Osteocyte (in vitro differentiated cells): ENCODE data around the gene BCL7B. TPM values are rescaled to one million over a fixed set of nuclear protein-coding genes. Genes with fewer than 3 reads are reported as not detected.

Experiments used
- DNase-seq: peaks from one replicate; pipeline ENCODE4 v3.0.0; 2021; ENCODE audit warnings: mixed read lengths; ENCODE audit not compliant: unreplicated experiment; ENCODE audit errors: extremely low spot score
- H3K27ac Mint-ChIP-seq: one replicate; pipeline ENCODE4 v1.8.0; 2021; ENCODE audit warnings: mild to moderate bottlenecking, mixed read lengths; ENCODE audit not compliant: unreplicated experiment
- H3K27me3 Mint-ChIP-seq: one replicate; pipeline ENCODE4 v1.8.0; 2021; ENCODE audit warnings: mixed read lengths; ENCODE audit not compliant: unreplicated experiment
- H3K36me3 Mint-ChIP-seq: one replicate; pipeline ENCODE4 v1.8.0; 2021; ENCODE audit warnings: mixed read lengths; ENCODE audit not compliant: unreplicated experiment
- H3K4me1 Mint-ChIP-seq: one replicate; pipeline ENCODE4 v1.8.0; 2021; ENCODE audit warnings: mixed read lengths; ENCODE audit not compliant: unreplicated experiment
- H3K4me3 Mint-ChIP-seq: one replicate; pipeline ENCODE4 v1.8.0; 2021; ENCODE audit warnings: mild to moderate bottlenecking, moderate library complexity, mixed read lengths; ENCODE audit not compliant: unreplicated experiment
- H3K9me3 Mint-ChIP-seq: one replicate; pipeline ENCODE4 v1.8.0; 2021; ENCODE audit warnings: mixed read lengths; ENCODE audit not compliant: unreplicated experiment
- CTCF ChIP-seq: fragments of 200-600 bp; sonication (generic); IDR thresholded peaks from 2 replicates; pipeline ENCODE4 v1.5.0; 2021; ENCODE audit warnings: antibody characterized with exemption, mild to moderate bottlenecking, moderate library complexity
- total RNA-seq: library from RNA; stranded (reverse); gene quantifications from 2 replicates; pipeline ENCODE4 v1.2.1, GENCODE V29; 2021

Gene BCL7B
- total RNA-seq, 1 donor from 2014 or later, result 41.8 TPM

- TF ChIP-seq CTCF, result no peak
- no peak for DNase-seq
- H3K27ac Mint-ChIP-seq, result no peak overlapping the region
- H3K4me3 Mint-ChIP-seq, result no peak overlapping the region
- H3K36me3 Mint-ChIP-seq, result no peaks in the 10 kb centered on the region
- H3K27me3 Mint-ChIP-seq, result peaks cover 16% of the 10 kb centered on the region
- peaks cover 4% of the 10 kb centered on the region for H3K4me1 Mint-ChIP-seq
- H3K9me3 Mint-ChIP-seq, result no peaks in the 10 kb centered on the region
These were observed 41.8 kb upstream of the BCL7B start for GRCh38 chr7:73599151-73599882.

GRCh38 chr7:73597978-73598782 is 40.7 kb upstream of the BCL7B start:
- no peak for TF ChIP-seq CTCF
- Mint-ChIP-seq H3K4me1 (peaks cover 4% of the 10 kb centered on the region), H3K36me3 (no peaks in the 10 kb centered on the region), H3K9me3 (no peaks in the 10 kb centered on the region), H3K27me3 (peaks cover 22% of the 10 kb centered on the region), H3K4me3 (no peak overlapping the region), H3K27ac (no peak overlapping the region)
- DNase-seq, result no peak

GRCh38 chr7:73596191-73597065 is 38.9 kb upstream of the BCL7B start:
- TF ChIP-seq CTCF, result no peak
- no peak overlapping the region for H3K27ac Mint-ChIP-seq
- H3K27me3 Mint-ChIP-seq, result peaks cover 22% of the 10 kb centered on the region
- no peaks in the 10 kb centered on the region for H3K4me1 Mint-ChIP-seq
- no peaks in the 10 kb centered on the region for H3K9me3 Mint-ChIP-seq
- H3K36me3 Mint-ChIP-seq, result no peaks in the 10 kb centered on the region
- no peak overlapping the region for H3K4me3 Mint-ChIP-seq
- DNase-seq, result no peak

- no peak for DNase-seq
- Mint-ChIP-seq H3K27me3 (peaks cover 22% of the 10 kb centered on the region), H3K27ac (no peak overlapping the region), H3K36me3 (no peaks in the 10 kb centered on the region), H3K4me3 (no peak overlapping the region), H3K9me3 (no peaks in the 10 kb centered on the region), H3K4me1 (no peaks in the 10 kb centered on the region)
- TF ChIP-seq CTCF, result no peak
These were observed 37.9 kb upstream of the BCL7B start for GRCh38 chr7:73595358-73595757.
